SK-N-MC (cell line): ENCODE data around the gene ADAMTS13.
A peak's percentile ranks its signal among the peaks of the same experiment; 100 is the strongest.

Source experiments
- EZH2 ChIP-seq: fragments of 200-600 bp; sonication (generic); IDR thresholded peaks from one replicate; pipeline ENCODE4 v1.6.1; 2017; ENCODE audit warnings: antibody characterized with exemption
- POLR2AphosphoS5 ChIP-seq: IDR thresholded peaks from 2 replicates; pipeline ENCODE4 v1.6.1; 2012; ENCODE audit warnings: mild to moderate bottlenecking, low read depth, low read length, borderline replicate concordance

DNA sequence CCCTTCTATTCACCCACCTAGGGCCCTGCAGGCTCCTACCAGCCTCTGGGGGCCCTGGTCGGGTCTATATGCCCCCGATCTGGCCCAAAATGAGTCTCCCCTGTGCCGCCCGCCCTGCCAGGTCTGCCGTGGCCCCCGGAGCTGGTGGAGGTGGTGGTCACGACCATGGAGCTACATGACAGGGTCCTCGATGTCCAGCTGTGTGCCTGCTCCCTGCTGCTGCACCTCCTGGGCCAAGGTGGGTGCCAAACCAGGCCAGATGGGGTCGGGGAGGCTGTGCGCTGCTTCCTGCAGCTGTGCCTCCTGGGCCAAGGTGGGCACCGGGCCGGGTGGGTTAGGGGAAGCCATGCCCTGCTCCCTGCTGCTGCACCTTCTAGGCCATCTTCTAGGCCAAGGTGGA is 21.9 kb upstream of the ADAMTS13 start:
- TF ChIP-seq POLR2AphosphoS5 (peak; percentile 22; the same call in 1 of the 2 replicates), EZH2 (no peak)
